CD4-positive, alpha-beta T cell treated with Interleukin-17A for 4 hours (primary cell): ENCODE measurements around the gene LRRC63.
A peak's percentile ranks its signal among the peaks of the same experiment; 100 is the strongest.
"Not testable (repeated sequence)": the region's sequence is repeated elsewhere in the genome, so short reads cannot be mapped to it uniquely, and the experiment has no call there.

Experiments
- DNase-seq: peaks from one replicate; pipeline ENCODE4 v3.0.0-alpha.2; 2020; ENCODE audit warnings: mixed read lengths

The LRRC63 gene

GRCh38 chr13:46182491-46182877, 29.2 kb upstream of the LRRC63 start:
- DNase-seq = no peak

- no peak for DNase-seq
Observed at GRCh38 chr13:46183018-46183946, 28.4 kb upstream of the LRRC63 start.

GRCh38 chr13:46184277-46184699, 27.4 kb upstream of the LRRC63 start:
- peak; percentile 84 for DNase-seq

DNA sequence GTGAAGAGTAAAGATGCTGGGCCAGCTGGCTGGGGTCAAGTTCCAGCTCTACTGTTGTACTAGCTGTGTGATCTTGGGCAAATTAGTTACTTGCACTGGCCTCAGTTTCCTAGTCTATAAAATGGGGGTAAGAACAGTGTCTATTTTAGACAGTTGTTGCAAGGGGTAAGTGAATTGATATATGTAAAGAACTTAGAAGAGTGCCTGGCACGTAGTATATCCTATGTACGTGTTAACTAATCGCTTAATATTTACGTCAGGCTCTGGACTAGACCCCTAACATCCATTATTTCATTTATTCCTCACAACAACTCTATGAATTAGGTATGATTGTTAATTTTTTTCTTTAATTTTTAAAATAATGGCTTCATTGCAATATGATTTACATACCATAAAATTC, 26.1 kb upstream of the LRRC63 start:
- no peak for DNase-seq

DNA sequence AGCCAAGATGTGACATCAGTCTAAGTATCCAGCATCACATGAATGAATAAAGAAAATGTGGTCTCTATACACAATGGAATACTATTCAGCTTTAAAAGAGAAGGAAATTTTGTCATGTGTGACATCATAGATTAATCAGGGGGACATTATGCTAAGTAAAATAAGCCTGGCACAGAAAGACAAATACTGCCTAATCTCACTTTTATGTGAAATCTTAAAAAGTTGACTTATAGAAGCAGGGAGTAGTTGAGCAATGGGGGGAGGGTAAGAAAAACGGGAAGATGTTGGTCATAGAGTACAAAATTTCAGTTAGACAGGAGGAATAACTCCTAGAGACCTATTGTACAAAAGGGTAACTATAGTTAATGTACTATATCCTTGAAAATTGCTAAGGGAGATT, 19.3 kb upstream of the LRRC63 start:
- no peak for DNase-seq

DNA sequence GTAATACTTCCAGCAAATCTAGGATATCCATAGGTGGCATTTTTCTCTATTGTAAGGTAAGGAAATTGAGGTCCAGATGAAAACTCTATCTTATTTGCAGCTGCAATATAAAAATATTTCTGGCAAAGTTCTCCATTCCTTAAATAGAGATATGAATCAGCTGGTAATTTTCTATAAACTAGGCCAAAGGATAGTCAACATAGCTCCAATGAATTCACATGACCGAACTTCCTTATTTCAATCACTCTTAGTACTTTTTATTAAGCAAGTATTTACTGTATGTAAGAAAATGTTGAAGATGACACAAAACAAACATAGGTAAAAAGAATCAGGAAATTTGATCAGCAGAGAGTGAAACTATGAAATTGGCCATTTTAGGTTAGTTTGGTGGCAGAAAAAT, 16.7 kb upstream of the LRRC63 start:
- DNase-seq = no peak

- no peak for DNase-seq
Observed at GRCh38 chr13:46197299-46198048, 14.3 kb upstream of the LRRC63 start.

DNA sequence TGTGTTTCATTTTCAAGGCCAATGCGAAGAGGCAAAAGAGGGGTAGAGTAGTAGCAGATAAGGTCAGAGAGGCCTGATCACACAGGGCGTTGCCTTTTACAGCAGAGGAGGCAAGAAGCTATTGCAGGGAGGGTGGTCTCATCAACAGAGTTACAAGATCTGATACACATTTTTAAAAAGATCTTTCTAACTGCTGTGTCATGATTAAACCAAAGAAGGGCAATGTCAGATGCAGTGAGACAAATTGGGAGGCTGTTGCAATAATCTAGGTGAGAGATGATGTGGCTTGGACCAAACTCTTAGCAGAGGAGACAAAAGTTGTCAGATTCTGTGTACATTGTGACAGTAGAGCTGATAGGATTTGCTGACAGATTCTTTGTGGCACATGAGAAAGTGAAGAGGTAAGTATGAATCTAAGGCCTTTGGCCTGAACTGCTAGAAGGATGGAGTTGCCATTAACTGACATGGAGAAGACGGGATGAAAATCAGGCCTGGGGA, 13.0 kb upstream of the LRRC63 start:
- no peak for DNase-seq

DNA sequence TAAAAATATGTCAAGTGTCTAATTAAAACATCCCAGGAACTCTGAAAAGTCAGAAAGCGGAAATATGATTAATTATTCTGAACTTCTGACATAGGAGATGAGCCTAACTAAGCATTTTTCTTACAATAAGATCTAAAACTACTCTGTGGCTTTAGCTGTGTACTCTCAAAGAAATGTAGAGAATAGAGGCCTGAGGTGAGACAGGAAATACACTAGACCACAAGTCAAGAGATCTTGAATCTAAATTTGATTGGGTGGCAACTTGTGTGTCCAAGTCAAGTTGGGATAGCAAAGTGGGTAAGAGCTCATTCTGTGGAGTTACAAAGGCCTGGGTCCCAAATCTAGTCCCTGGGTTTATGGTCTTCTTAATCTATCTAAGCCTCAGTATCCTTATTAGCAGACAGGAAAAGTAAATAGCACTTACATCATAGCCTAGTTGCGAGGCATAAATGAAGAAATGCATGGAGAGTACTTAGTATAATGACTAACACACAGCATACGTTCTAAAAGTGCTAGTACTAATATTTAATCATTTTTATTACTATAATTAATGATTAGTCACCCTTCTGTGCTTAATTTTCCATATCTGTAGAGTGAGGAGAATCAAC, 9.4 kb upstream of the LRRC63 start:
- DNase-seq = no peak

GRCh38 chr13:46202966-46203365, 8.8 kb upstream of the LRRC63 start:
- DNase-seq = no peak

- DNase-seq = no peak
Observed at GRCh38 chr13:46206143-46206542, 5.6 kb upstream of the LRRC63 start.

DNA sequence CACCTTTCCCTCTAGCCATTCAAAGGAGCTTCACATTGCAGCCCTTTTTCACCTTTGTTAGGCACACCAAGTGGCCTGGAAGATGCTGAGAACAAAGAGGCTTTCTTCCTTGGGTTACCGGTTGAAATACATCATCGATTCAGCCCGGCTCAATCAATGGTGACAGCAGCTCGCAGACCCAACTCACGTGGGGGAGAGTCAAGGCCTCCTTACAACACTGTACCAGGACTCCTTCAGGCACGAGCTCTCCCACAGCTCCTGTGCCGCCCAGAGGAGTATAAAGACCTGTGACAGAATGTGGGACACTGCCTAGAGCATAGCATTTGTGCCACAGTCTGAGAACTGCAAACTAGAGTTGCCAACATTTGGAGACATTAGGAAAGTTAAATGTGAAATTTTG, 3.9 kb upstream of the LRRC63 start:
- no peak for DNase-seq

DNA sequence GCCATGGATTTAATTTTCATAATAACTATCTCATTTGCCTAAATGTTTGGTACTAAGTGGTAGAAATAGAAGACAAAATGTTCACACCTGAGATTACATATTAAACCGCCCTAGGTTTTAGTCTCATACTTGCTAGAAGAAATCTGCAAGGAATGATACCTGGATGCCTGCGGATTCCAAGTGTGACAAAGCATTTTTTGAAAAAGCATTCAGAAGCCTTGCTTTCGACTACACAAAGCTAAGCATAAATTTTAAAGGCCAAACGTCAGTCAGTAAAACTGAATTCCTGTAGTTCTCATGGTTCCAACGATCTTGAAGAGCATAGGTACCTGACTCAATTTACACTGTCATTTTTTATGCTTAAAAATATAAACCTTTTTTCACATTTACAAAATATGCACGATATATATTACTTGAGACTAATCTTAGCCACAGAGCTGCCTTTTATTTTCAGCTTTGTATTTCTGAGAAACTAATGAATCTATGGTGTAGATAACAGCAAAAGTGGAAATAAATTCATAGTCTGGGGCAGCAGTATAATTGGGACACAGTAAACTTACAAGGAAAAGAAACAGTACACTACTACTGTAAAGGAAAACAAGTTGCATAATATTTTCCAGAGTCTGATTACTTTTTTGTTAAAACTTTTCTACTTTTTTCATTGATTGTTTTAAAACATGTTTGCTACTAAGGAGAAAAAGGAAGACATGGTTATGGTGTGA, 1.2 kb upstream of the LRRC63 start:
- DNase-seq = no peak

DNA sequence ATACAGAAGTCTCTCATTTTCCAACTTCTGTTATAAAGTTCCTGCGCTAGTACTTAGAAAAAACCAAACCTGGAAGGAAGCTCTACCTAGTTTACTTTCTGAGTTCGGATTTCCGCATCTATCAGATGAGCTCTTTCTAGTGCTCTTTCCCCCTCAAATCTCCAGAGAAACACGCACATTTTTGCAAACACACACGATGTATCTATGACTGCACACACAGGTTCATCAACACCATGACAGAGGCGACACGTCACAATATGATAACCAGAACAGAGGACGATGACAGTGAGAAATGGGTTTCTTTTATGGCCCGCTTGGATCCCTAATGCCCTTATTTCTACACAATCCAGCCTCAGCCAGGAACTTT, 629 bp upstream of the LRRC63 start:
- DNase-seq = peak; percentile 50

GRCh38 chr13:46213242-46213641, 1.5 kb downstream of the LRRC63 start:
- DNase-seq = no peak

- DNase-seq = not testable (repeated sequence)
Observed at GRCh38 chr13:46214741-46215140, 3.0 kb downstream of the LRRC63 start.

GRCh38 chr13:46220234-46220633, 8.5 kb downstream of the LRRC63 start:
- peak; percentile 40 for DNase-seq

DNA sequence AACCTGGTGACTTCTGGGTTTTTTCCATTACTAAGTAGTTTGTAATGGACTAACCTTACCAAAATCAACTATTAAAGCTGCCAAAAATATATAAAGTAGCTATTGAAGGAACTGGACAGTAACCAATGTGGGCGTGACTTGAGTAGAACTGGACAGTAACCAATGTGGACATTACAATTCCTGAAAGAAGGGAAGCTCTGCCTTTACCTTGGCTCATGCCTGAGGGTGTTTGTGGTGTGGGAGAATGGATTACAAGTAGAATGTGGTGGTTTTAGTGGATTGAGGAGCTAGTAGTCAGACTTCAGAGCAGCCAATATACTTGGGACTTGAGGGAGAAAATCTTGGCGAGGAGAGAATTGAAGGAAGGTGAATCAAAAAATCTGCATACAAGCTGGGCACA, 17.5 kb downstream of the LRRC63 start:
- DNase-seq = no peak

DNA sequence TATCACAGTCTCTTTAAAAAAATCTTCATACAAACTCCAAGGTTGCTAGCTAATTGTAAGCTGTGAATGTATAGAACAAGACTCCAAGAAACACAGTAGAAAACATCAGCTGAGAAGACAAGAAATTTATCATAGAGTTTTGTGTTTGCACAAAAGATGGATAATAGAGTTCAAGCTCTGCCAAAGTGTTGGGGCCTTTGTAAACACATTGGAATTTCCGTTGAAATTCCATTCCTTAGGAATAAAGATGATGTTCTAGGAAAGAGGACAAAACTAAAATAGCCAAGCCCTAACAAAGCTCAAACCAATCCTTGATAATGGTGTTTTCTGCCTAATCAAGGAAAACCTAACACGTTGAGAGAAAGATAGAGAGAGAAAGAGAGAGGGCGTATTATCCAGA, 20.6 kb downstream of the LRRC63 start:
- no peak for DNase-seq

- no peak for DNase-seq
Observed at GRCh38 chr13:46235286-46235685, 23.6 kb downstream of the LRRC63 start.

DNA sequence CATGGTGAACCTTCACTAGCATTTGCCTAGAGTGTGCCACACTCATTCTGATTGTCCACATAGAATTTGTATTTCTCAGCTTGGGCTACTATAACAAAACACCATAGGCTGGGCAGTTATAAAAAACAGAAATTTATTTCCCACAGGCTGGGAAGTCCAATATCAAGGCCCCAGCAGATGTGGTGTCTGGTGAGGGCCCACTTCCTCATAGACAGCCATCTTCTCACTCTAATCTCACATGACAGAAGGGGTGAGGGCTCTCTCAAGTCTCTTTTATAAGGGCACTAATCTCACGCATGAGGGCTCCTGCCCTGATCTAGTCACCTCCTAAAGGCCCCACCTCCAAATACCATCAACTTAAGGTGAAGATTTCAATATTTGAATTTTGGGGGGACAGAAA, 53.6 kb downstream of the LRRC63 start:
- no peak for DNase-seq

DNA sequence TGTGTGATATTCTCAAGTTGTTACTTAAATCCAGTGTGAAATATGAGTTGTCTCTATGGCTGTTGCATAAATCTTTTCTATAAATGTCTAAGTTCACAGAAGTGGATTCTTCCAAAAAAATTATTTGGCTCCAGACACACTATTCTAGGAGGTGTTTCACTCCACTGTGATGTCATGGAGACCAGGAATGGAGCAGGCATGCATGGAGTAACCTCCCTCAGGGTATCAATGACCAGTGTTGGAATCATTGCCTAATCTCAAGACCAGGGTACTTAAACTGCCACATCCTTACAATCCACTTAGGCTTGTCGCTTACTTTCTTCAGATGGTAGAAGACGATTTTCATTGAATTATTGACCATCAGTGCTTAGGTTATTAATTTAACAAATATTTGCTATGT, 55.4 kb downstream of the LRRC63 start:
- DNase-seq = no peak

DNA sequence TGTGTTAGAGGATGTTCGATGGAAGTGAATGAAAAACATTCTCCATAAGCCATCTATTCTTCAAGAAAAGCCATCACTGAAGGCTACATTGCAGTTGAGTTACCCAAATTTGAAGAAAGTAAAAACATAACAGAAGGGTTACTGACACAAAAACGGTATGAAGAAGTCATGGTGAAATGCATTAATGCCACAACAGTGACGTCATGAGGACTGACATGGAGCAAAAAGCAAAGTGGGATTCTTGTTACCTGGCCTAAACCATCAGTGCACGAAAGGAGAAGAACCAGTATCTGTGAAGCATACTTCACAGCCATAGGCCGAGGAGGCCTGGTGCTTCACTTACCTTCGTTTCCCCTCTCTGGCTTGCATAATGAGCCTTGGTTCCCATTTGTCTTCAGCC, 58.7 kb downstream of the LRRC63 start:
- DNase-seq = no peak
